GM18520 (cell line): ENCODE data around the gene RIMBP2.

ENCODE experiments used
- ATAC-seq: cut with Tn5 transposase; IDR thresholded peaks from one replicate; pipeline ENCODE4 v1.9.1; 2021; ENCODE audit not compliant: unreplicated experiment

Gene RIMBP2

GRCh38 chr12:130577351-130577750 is 138.7 kb downstream of the RIMBP2 start:
- no peak for ATAC-seq

- no peak for ATAC-seq
These were observed 139.7 kb downstream of the RIMBP2 start for GRCh38 chr12:130576371-130576816.

GRCh38 chr12:130574402-130574801 is 141.7 kb downstream of the RIMBP2 start:
- no peak for ATAC-seq

GRCh38 chr12:130573766-130574165 is 142.3 kb downstream of the RIMBP2 start:
- ATAC-seq: no peak

GRCh38 chr12:130573235-130573634 is 142.9 kb downstream of the RIMBP2 start:
- ATAC-seq: no peak

- no peak for ATAC-seq
These were observed 143.5 kb downstream of the RIMBP2 start for GRCh38 chr12:130572553-130572952.

GRCh38 chr12:130571734-130572133 is 144.4 kb downstream of the RIMBP2 start:
- no peak for ATAC-seq

- no peak for ATAC-seq
These were observed 145.0 kb downstream of the RIMBP2 start for GRCh38 chr12:130571089-130571488.

GRCh38 chr12:130569521-130569920 is 146.6 kb downstream of the RIMBP2 start:
- no peak for ATAC-seq

- no peak for ATAC-seq
These were observed 147.6 kb downstream of the RIMBP2 start for GRCh38 chr12:130568501-130568900.

- ATAC-seq: no peak
These were observed 148.1 kb downstream of the RIMBP2 start for GRCh38 chr12:130568041-130568440.

- no peak for ATAC-seq
These were observed 149.5 kb downstream of the RIMBP2 start for GRCh38 chr12:130566446-130567155.

GRCh38 chr12:130565189-130565588 is 150.9 kb downstream of the RIMBP2 start:
- no peak for ATAC-seq

- no peak for ATAC-seq
These were observed 152.8 kb downstream of the RIMBP2 start for GRCh38 chr12:130563323-130563722.

- no peak for ATAC-seq
These were observed 153.4 kb downstream of the RIMBP2 start for GRCh38 chr12:130562716-130563115.

GRCh38 chr12:130560321-130560720 is 155.8 kb downstream of the RIMBP2 start:
- ATAC-seq: no peak

GRCh38 chr12:130559806-130560205 is 156.3 kb downstream of the RIMBP2 start:
- ATAC-seq: no peak

GRCh38 chr12:130557886-130558765 is 158.0 kb downstream of the RIMBP2 start:
- ATAC-seq: no peak

- ATAC-seq: no peak
These were observed 158.9 kb downstream of the RIMBP2 start for GRCh38 chr12:130557201-130557600.

- ATAC-seq: no peak
These were observed 159.5 kb downstream of the RIMBP2 start for GRCh38 chr12:130556486-130557055.

GRCh38 chr12:130555628-130556485 is 160.2 kb downstream of the RIMBP2 start:
- no peak for ATAC-seq
